Ishikawa (cell line): ENCODE results near the gene ZNF620.
A peak's percentile ranks its signal among the peaks of the same experiment; 100 is the strongest.

ENCODE experiments used
- CEBPB ChIP-seq: IDR thresholded peaks from 2 replicates; pipeline ENCODE4 v1.6.1; 2012
- CREB1 ChIP-seq: IDR thresholded peaks from 2 replicates; pipeline ENCODE4 v1.6.1; 2012; ENCODE audit warnings: low read depth
- EGR1 ChIP-seq: IDR thresholded peaks from 2 replicates; pipeline ENCODE4 v1.6.1; 2012
- EP300 ChIP-seq: IDR thresholded peaks from 2 replicates; pipeline ENCODE4 v1.6.1; 2012; ENCODE audit warnings: borderline replicate concordance
- FOXM1 ChIP-seq: IDR thresholded peaks from 2 replicates; pipeline ENCODE4 v1.6.1; 2012; ENCODE audit warnings: low read depth, borderline replicate concordance
- MAX ChIP-seq: IDR thresholded peaks from 2 replicates; pipeline ENCODE4 v1.6.1; 2012
- NFIC ChIP-seq: IDR thresholded peaks from 2 replicates; pipeline ENCODE4 v1.6.1; 2012
- RAD21 ChIP-seq: IDR thresholded peaks from 2 replicates; pipeline ENCODE4 v1.6.1; 2012; ENCODE audit warnings: low read depth
- REST ChIP-seq: IDR thresholded peaks from 2 replicates; pipeline ENCODE4 v1.6.1; 2012; ENCODE audit warnings: low read depth, mild to moderate bottlenecking
- TAF1 ChIP-seq: IDR thresholded peaks from 2 replicates; pipeline ENCODE4 v1.6.1; 2012; ENCODE audit warnings: low read depth, mild to moderate bottlenecking
- TCF12 ChIP-seq: IDR thresholded peaks from 2 replicates; pipeline ENCODE4 v1.6.1; 2012; ENCODE audit warnings: low read depth
- TEAD4 ChIP-seq: IDR thresholded peaks from 2 replicates; pipeline ENCODE4 v1.6.1; 2012
- YY1 ChIP-seq: IDR thresholded peaks from 2 replicates; pipeline ENCODE4 v1.6.1; 2012; ENCODE audit warnings: low read depth
- ZBTB7A ChIP-seq: IDR thresholded peaks from 2 replicates; pipeline ENCODE4 v1.6.1; 2012; ENCODE audit warnings: low read depth
- TF ChIP-seq, protein P1 (sequence below): IDR thresholded peaks from 2 replicates; pipeline ENCODE4 v1.6.1; 2012

The ZNF620 gene

DNA sequence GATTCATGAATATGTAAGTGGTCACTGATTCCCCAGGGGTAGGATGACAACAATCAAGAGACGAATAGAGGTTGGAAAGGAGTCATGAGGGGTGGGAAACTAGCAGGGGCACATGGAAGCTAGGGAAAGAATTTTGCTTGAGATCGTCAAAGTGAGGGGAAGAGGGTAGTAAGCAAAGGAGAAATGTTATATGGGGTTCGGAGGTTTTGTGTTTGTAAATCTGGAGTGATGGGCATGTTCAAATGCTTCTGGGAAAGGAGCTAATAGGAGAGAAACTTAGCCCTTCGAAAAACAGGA is 40.8 kb upstream of the ZNF620 start:
- TF ChIP-seq TAF1 = no peak
- TF ChIP-seq, protein P1, sequence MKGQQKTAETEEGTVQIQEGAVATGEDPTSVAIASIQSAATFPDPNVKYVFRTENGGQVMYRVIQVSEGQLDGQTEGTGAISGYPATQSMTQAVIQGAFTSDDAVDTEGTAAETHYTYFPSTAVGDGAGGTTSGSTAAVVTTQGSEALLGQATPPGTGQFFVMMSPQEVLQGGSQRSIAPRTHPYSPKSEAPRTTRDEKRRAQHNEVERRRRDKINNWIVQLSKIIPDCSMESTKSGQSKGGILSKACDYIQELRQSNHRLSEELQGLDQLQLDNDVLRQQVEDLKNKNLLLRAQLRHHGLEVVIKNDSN = no peak
- no peak for TF ChIP-seq CREB1
- TF ChIP-seq NFIC = no peak
- no peak for TF ChIP-seq REST
- TF ChIP-seq RAD21 = no peak
- TF ChIP-seq ZBTB7A = no peak
- TF ChIP-seq TCF12 = no peak
- TF ChIP-seq TEAD4 = no peak
- TF ChIP-seq EP300 = no peak
- TF ChIP-seq YY1 = no peak
- TF ChIP-seq FOXM1 = no peak
- no peak for TF ChIP-seq CEBPB
- TF ChIP-seq MAX = no peak
- TF ChIP-seq EGR1 = no peak

DNA sequence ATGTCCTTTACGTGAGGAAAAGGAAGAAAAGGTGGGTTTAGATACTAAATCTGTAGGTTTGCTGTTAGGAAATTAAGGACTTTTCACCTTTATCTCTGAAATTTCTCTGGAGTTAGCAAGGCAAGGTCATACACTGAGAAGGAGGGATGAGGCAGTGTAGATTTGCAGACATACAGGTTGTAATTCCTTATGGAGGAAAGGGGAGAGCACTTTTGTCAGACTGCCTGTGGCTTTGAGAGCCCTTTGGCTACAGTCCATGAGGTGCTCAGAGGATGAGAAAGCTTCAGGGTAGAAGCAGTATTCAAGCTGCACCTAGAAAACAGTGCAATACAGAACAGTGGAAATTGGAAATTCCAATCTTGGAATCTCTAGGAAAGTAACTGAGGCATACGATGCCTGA is 40.4 kb upstream of the ZNF620 start:
- TF ChIP-seq CREB1 (no peak), REST (no peak), TCF12 (no peak), YY1 (no peak), TAF1 (no peak), EGR1 (no peak)

GRCh38 chr3:40468018-40468417 is 37.8 kb upstream of the ZNF620 start:
- TF ChIP-seq EGR1 (no peak), TAF1 (no peak), TCF12 (no peak), NFIC (no peak), CREB1 (no peak)
- TF ChIP-seq, protein P1 = no peak

GRCh38 chr3:40470701-40471100 is 35.1 kb upstream of the ZNF620 start:
- TF ChIP-seq EGR1 = no peak
- no peak for TF ChIP-seq NFIC
- no peak for TF ChIP-seq MAX
- TF ChIP-seq ZBTB7A = no peak

DNA sequence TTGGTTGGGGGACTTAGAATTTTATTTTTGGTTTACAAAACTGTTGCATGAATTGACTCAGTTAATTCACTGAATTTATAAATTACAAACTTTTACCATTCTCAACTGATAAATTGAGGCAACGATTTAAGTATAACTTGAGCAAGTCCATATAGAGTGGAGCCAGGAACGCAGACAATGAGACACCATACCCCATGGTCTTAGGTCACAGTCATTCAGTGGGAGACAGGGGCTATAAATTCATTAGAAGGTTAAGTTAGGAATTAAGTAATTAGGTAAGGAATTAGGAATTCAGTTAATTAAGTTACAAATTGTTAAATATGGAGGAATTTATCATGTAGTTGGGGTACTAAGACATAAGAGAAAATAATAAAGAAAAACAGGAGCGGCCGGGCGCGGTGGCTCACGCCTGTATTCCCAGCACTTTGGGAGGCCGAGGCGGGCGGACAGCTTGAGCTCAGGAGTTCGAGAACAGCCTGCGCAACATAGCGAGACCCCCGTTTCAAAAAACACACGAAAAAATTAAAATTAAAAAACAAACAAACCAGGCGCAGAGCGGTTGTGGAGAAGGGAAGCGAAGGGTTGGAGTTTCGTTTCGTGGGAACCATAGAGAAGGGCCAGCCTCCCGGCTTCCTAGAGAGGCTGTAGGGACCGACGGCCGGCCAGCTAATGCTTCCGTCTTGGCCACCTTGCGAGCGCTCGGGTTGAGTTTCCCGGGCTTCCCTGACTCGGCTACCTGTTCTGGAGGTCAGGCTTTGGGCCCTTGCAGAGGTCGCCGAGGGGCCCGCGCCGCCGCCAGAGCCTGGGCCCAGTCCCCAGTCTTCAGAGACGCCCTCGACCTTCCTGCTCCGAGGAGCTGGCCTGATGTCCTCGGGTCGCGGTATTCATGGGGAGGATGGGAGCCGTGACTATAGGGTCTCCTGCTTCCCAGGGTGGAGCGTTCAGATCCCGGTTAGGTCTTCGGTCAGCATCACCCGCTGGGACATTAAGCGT is 29.1 kb upstream of the ZNF620 start, which contains the start of gene ZNF619:
Gene ZNF619, plus strand, starts transcription at position 645 of the 993 bp plus-strand sequence. CDS start 858 bp downstream, outside the sequence.
- TF ChIP-seq REST = no peak
- peak; percentile 39 for TF ChIP-seq TAF1
